K562 (cell line): ENCODE data around the gene SOX12. TPM values are rescaled to one million over a fixed set of nuclear protein-coding genes. Genes with fewer than 3 reads are reported as not detected.

Experiments used
- BRCA1 ChIP-seq, 2 experiments: fragments of 450-650 bp in 1 of 2; sonication (generic) in 1 of 2; formaldehyde crosslinking in 1 of 2; IDR thresholded peaks; 2 replicates each; pipeline versions ENCODE4 v1.5.0 to v1.6.1; 2017 to 2020; ENCODE audit warnings: mild to moderate bottlenecking in 1 of 2, missing genetic modification reagents in 1 of 2
- CBFA2T2 ChIP-seq: fragments of 450-650 bp; conservative IDR thresholded peaks from 2 replicates; pipeline ENCODE4 v1.6.1; 2017; ENCODE audit warnings: mild to moderate bottlenecking
- CBX5 ChIP-seq: IDR thresholded peaks from 2 replicates; pipeline ENCODE4 v1.6.1; 2014; ENCODE audit warnings: low read depth, borderline replicate concordance
- CHAMP1 ChIP-seq: fragments of 450-650 bp; IDR thresholded peaks from 2 replicates; pipeline ENCODE4 v1.6.1; 2016; ENCODE audit warnings: mild to moderate bottlenecking
- DMBX1 ChIP-seq: fragments of 250-450 bp; sonication (Bioruptor Pico); IDR thresholded peaks from 2 replicates; pipeline ENCODE4 v1.8.0; 2022; ENCODE audit warnings: inconsistent platforms, mild to moderate bottlenecking, moderate library complexity, borderline replicate concordance
- FIP1L1 ChIP-seq: fragments of 200-400 bp; formaldehyde crosslinking; IDR thresholded peaks from 2 replicates; pipeline ENCODE4 v1.6.1; 2018; ENCODE audit warnings: mild to moderate bottlenecking, low read depth, low read length; ENCODE audit not compliant: poor library complexity, severe bottlenecking
- HCFC1 ChIP-seq: IDR thresholded peaks from 2 replicates; pipeline ENCODE4 v1.6.1; 2012; ENCODE audit warnings: low read depth, low read length, improper control_type of control experiment
- KLF6 ChIP-seq: fragments of 250-450 bp; sonication (Bioruptor Pico); IDR thresholded peaks from 2 replicates; pipeline ENCODE4 v1.4.0; 2020; ENCODE audit warnings: mild to moderate bottlenecking, moderate library complexity, borderline replicate concordance
- MAFF ChIP-seq: IDR thresholded peaks from 2 replicates; pipeline ENCODE4 v1.6.1; 2012; ENCODE audit warnings: low read length, improper control_type of control experiment
- MBD2 ChIP-seq: sonication (generic); IDR thresholded peaks from 2 replicates; pipeline ENCODE4 v1.6.1; 2016; ENCODE audit warnings: low read depth, borderline replicate concordance
- NFE2 ChIP-seq: IDR thresholded peaks from 2 replicates; pipeline ENCODE4 v1.6.1; 2014; ENCODE audit warnings: antibody characterized with exemption, low read depth
- NFIC ChIP-seq: fragments of 450-650 bp; IDR thresholded peaks from 2 replicates; pipeline ENCODE4 v1.6.1; 2017; ENCODE audit warnings: mild to moderate bottlenecking, inconsistent platforms
- RBBP5 ChIP-seq: fragments of 200-600 bp; sonication (generic); IDR thresholded peaks from 2 replicates; pipeline ENCODE4 v1.6.1; 2012; ENCODE audit warnings: borderline replicate concordance, mild to moderate bottlenecking, low read length, control low read depth, inconsistent platforms; ENCODE audit not compliant: insufficient read depth, poor library complexity, severe bottlenecking
- RBM25 ChIP-seq: fragments of 200-400 bp; formaldehyde crosslinking; IDR thresholded peaks from 2 replicates; pipeline ENCODE4 v1.6.1; 2018; ENCODE audit warnings: low read length, low read depth, moderate library complexity; ENCODE audit not compliant: severe bottlenecking
- SMARCA4 ChIP-seq: fragments of 450-650 bp; IDR thresholded peaks from 2 replicates; pipeline ENCODE4 v1.6.1; 2016
- TFE3 ChIP-seq: fragments of 450-650 bp; formaldehyde crosslinking; IDR thresholded peaks from 2 replicates; pipeline ENCODE4 v1.4.0; 2020; ENCODE audit warnings: mild to moderate bottlenecking, mixed read lengths
- TSHZ1 ChIP-seq: fragments of 250-450 bp; sonication (Bioruptor Pico); IDR thresholded peaks from 2 replicates; pipeline ENCODE4 v1.4.0; 2020; ENCODE audit warnings: mild to moderate bottlenecking, moderate library complexity
- XRCC5 ChIP-seq: fragments of 200-400 bp; formaldehyde crosslinking; IDR thresholded peaks from 2 replicates; pipeline ENCODE4 v1.6.1; 2017; ENCODE audit warnings: low read depth, mild to moderate bottlenecking, low read length
- polyA plus RNA-seq, 8 experiments: library from polyadenylated mRNA; depleted of rRNA in 4 of 8; stranded (reverse) in 5 of 8; unstranded in 3 of 8; fragments of >200 nt; fragmentation: Nextera tagmentation in 2 of 8; fragmentation: Illumina TruSeq in 1 of 8; extraction: Ambion mirVana in 2 of 8; extraction: Trizol in 1 of 8; gene quantifications; 2 replicates each; pipeline versions ENCODE4 v1.2.1 to v1.2.3, GENCODE V29; 2011 to 2014; ENCODE audit warnings: inconsistent platforms in 1 of 8, missing spikeins in 1 of 8
- total RNA-seq, 7 experiments: library from RNA; depleted of rRNA in 6 of 7; stranded (reverse); fragments of >200 nt in 6 of 7; fragmentation: Illumina TruSeq in 2 of 7; extraction: Trizol in 2 of 7; gene quantifications; 2 replicates each; pipeline versions ENCODE4 v1.2.1 to v1.2.3, GENCODE V29; 2011 to 2021; ENCODE audit warnings: low replicate concordance in 1 of 7
- TF ChIP-seq, protein P1 (sequence below): fragments of 200-800 bp; sonication (Bioruptor generic); IDR thresholded peaks from 2 replicates; pipeline ENCODE4 v1.6.1; 2017; ENCODE audit warnings: missing genetic modification characterization, missing compliant biosample characterization

Gene SOX12
- total and polyA plus RNA-seq, 9 of the 15 experiments (the other 6 are each of a cell fraction or from before 2014, with no cell fraction given) = 0.42 to 26.3 (median 2.6) TPM

DNA sequence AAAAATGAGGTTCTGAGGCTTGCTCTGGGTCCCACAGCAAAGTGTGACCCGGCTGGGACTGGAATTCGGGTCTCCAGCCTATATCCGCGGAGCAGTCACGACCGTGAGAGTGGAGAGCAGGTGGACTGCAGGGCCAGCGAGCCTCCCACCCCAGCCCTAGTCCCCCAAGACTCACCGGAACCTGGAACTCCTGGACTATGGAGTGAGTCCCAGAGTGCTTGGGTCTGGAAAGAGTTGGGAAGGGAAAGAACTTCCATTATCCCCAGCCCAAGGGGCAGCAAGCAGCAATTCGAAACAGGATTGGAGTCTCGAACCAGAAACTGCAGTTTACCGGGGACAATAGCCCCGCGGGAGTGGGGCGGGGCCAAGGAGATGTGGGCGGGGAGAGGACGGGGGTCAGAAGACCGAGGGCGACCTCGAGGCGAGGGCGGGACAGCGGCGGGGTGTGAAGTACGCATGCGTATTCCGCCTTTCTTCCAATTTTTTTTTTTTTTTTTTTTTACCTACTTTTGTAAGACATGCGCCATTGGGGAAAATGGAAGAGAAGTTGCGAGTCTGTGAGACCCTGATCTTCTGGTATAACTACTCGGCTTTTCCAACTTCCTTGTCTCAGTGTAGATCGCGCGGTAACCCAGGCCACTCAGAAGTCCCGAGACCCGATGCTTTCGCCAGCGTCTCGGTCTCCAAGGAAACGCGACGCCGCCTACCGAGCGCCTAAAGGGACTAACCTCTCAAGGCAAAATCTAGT, 35.1 kb upstream of the SOX12 start, which contains the start of gene C20orf96 (continued):
- TF ChIP-seq HCFC1 (peak; percentile 63), RBBP5 (no peak), BRCA1 (IDR thresholded peaks at IDR 0.05) (no peak), BRCA1 (CRISPR knock-in tag; IDR thresholded peaks at IDR 0.05) (no peak), CBX5 (no peak), CHAMP1 (no peak), NFE2 (no peak), RBM25 (peak; percentile 26), CBFA2T2 (no peak), SMARCA4 (no peak), MBD2 (no peak), DMBX1 (no peak), XRCC5 (no peak), TFE3 (no peak), NFIC (no peak), KLF6 (CRISPR knock-in tag) (no peak), FIP1L1 (no peak), TSHZ1 (CRISPR knock-in tag) (no peak), MAFF (no peak)
- TF ChIP-seq, protein P1, sequence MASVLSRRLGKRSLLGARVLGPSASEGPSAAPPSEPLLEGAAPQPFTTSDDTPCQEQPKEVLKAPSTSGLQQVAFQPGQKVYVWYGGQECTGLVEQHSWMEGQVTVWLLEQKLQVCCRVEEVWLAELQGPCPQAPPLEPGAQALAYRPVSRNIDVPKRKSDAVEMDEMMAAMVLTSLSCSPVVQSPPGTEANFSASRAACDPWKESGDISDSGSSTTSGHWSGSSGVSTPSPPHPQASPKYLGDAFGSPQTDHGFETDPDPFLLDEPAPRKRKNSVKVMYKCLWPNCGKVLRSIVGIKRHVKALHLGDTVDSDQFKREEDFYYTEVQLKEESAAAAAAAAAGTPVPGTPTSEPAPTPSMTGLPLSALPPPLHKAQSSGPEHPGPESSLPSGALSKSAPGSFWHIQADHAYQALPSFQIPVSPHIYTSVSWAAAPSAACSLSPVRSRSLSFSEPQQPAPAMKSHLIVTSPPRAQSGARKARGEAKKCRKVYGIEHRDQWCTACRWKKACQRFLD (CRISPR knock-in tag) = no peak
